Gastrocnemius medialis (tissue), 4 donors: ENCODE measurements around the gene R3HDM2. TPM values are rescaled to one million over a fixed set of nuclear protein-coding genes. Genes with fewer than 3 reads are reported as not detected.

Source experiments
- ATAC-seq, 2 donors: fragments of 150-250 bp; one replicate each; pipeline ENCODE4 v1.9.1; 2016
- DNase-seq, 2 donors: peaks; one replicate each; pipeline ENCODE4 v3.0.0-alpha.2; 2019
- H3K27ac ChIP-seq, 4 donors: fragments of 200-600 bp; sonication (generic); 1 replicate in 1 of 4; 2 replicates in 3 of 4; pipeline ENCODE4 v1.5.1; 2016 to 2018; ENCODE audit warnings: mild to moderate bottlenecking in 2 of 4, moderate library complexity in 1 of 4
- H3K27me3 ChIP-seq, 3 donors: fragments of 200-600 bp; sonication (generic) in 2 of 3; 1 replicate in 1 of 3; 2 replicates in 2 of 3; pipeline versions ENCODE4 v1.5.1 to v1.6.0; 2016 to 2019; ENCODE audit warnings: mild to moderate bottlenecking in 1 of 3, moderate library complexity in 1 of 3
- H3K36me3 ChIP-seq, 2 donors: fragments of 200-600 bp; sonication (generic) in 1 of 2; one replicate each; pipeline ENCODE4 v1.5.1; 2017 to 2018
- H3K4me1 ChIP-seq, 2 donors: fragments of 200-600 bp; sonication (generic) in 1 of 2; one replicate each; pipeline ENCODE4 v1.5.1; 2016 to 2017; ENCODE audit warnings: mild to moderate bottlenecking in 2 of 2
- H3K4me3 ChIP-seq, 4 donors: fragments of 200-600 bp; sonication (generic) in 3 of 4; 1 replicate in 1 of 4; 2 replicates in 3 of 4; pipeline ENCODE4 v1.5.1; 2016 to 2019; ENCODE audit warnings: mild to moderate bottlenecking in 2 of 4
- H3K9me3 ChIP-seq, 3 donors: fragments of 200-600 bp; sonication (generic) in 2 of 3; 1 replicate in 1 of 3; 2 replicates in 2 of 3; pipeline ENCODE4 v1.5.1; 2016 to 2019
- CTCF ChIP-seq, 5 experiments: fragments of 450-650 bp in 3 of 5; fragments of 200-600 bp in 2 of 5; sonication (generic) in 2 of 5; IDR thresholded peaks in 4 of 5; conservative IDR thresholded peaks in 1 of 5; 1 replicate in 4 of 5; 2 replicates in 1 of 5; pipeline ENCODE4 v1.5.1; 2016 to 2019; ENCODE audit warnings: antibody characterized with exemption in 5 of 5, mild to moderate bottlenecking in 3 of 5, moderate library complexity in 3 of 5
- POLR2A ChIP-seq, 2 donors: fragments of 450-650 bp; IDR thresholded peaks; one replicate each; pipeline ENCODE4 v1.6.1; 2017; ENCODE audit warnings: antibody characterized with exemption in 2 of 2, mild to moderate bottlenecking in 2 of 2, moderate library complexity in 2 of 2
- in situ Hi-C, 4 donors: fragments of 200-750 bp; cut with MboI; loops; one replicate each; pipeline versions ENCODE4 v1.15.0 to v1.8.0; 2017; ENCODE audit warnings: low sequenced_read_pairs in 4 of 4
- intact Hi-C: fragments of 100-400 bp; cut with DNase I; formaldehyde crosslinking; loops from one replicate; pipeline ENCODE4 v1.15.1; 2023; ENCODE audit warnings: low total_unique reads
- total RNA-seq, 4 donors: library from RNA; depleted of rRNA; stranded (reverse); fragments of >200 nt; gene quantifications; one replicate each; pipeline versions ENCODE4 v1.1.0 to v1.2.3, GENCODE V29; 2016

Gene R3HDM2
- total RNA-seq, 4 donors from 2014 or later: 24.1 to 27.1 (median 25.6) TPM

- intact Hi-C loops (no loop called here), in situ Hi-C loops (no loop called here)
- TF ChIP-seq POLR2A (IDR thresholded peaks at IDR 0.05): no peak
- ATAC-seq (no peak), DNase-seq (no peak)
- Histone ChIP-seq H3K4me3 (no peak overlapping the region), H3K9me3 (no peaks in the 10 kb centered on the region), H3K36me3 (no peaks in the 10 kb centered on the region), H3K27ac (no peak overlapping the region), H3K27me3 (no peaks in the 10 kb centered on the region), H3K4me1 (peaks cover 6 to 12% of the 10 kb centered on the region in 2 donors)
These were observed 44.6 kb downstream of the R3HDM2 start for GRCh38 chr12:57386187-57386720.

GRCh38 chr12:57385586-57385985 lies 45.3 kb downstream of the R3HDM2 start:
- Histone ChIP-seq H3K9me3 (no peaks in the 10 kb centered on the region), H3K27ac (no peak overlapping the region), H3K27me3 (no peaks in the 10 kb centered on the region), H3K36me3 (no peaks in the 10 kb centered on the region), H3K4me3 (no peak overlapping the region), H3K4me1 (peaks cover 6 to 12% of the 10 kb centered on the region in 2 donors)
- no peak for ATAC-seq
- intact Hi-C loops (no loop called here), in situ Hi-C loops (no loop called here)
- DNase-seq: no peak
- TF ChIP-seq CTCF (IDR thresholded peaks at IDR 0.05 in 4 of 5, conservative IDR thresholded peaks at IDR 0.05 in 1 of 5) (no peak), POLR2A (IDR thresholded peaks at IDR 0.05) (no peak)

- intact Hi-C loops: no loop called here
- peaks cover 3 to 7% of the 10 kb centered on the region in 2 donors for H3K4me1 ChIP-seq
- TF ChIP-seq CTCF (IDR thresholded peaks at IDR 0.05 in 4 of 5, conservative IDR thresholded peaks at IDR 0.05 in 1 of 5): no peak
- TF ChIP-seq POLR2A (IDR thresholded peaks at IDR 0.05): no peak
- no peak overlapping the region for H3K27ac ChIP-seq
- H3K36me3 ChIP-seq: no peaks in the 10 kb centered on the region
- no peaks in the 10 kb centered on the region for H3K27me3 ChIP-seq
- H3K4me3 ChIP-seq: no peak overlapping the region
- ATAC-seq: no peak
- in situ Hi-C loops: no loop called here
- H3K9me3 ChIP-seq: no peaks in the 10 kb centered on the region
- DNase-seq: no peak
These were observed 46.4 kb downstream of the R3HDM2 start for GRCh38 chr12:57384478-57384877.

GRCh38 chr12:57381693-57382220 lies 49.1 kb downstream of the R3HDM2 start:
- no peaks in the 10 kb centered on the region for H3K4me1 ChIP-seq
- no peaks in the 10 kb centered on the region for H3K9me3 ChIP-seq
- no peak for ATAC-seq
- H3K27me3 ChIP-seq: no peaks in the 10 kb centered on the region
- H3K36me3 ChIP-seq: no peaks in the 10 kb centered on the region
- no peak for DNase-seq
- in situ Hi-C loops: no loop called here
- H3K27ac ChIP-seq: no peak overlapping the region
- no peak for TF ChIP-seq CTCF (IDR thresholded peaks at IDR 0.05 in 4 of 5, conservative IDR thresholded peaks at IDR 0.05 in 1 of 5)
- TF ChIP-seq POLR2A (IDR thresholded peaks at IDR 0.05): no peak
- intact Hi-C loops: no loop called here
- no peak overlapping the region for H3K4me3 ChIP-seq

- Histone ChIP-seq H3K9me3 (no peaks in the 10 kb centered on the region), H3K4me3 (no peak overlapping the region), H3K4me1 (no peaks in the 10 kb centered on the region), H3K36me3 (no peaks in the 10 kb centered on the region), H3K27me3 (no peaks in the 10 kb centered on the region), H3K27ac (no peak overlapping the region)
- ATAC-seq: no peak
- intact Hi-C loops (no loop called here), in situ Hi-C loops (no loop called here)
- TF ChIP-seq CTCF (IDR thresholded peaks at IDR 0.05 in 4 of 5, conservative IDR thresholded peaks at IDR 0.05 in 1 of 5): no peak
- TF ChIP-seq POLR2A (IDR thresholded peaks at IDR 0.05): no peak
- DNase-seq: no peak
These were observed 50.5 kb downstream of the R3HDM2 start for GRCh38 chr12:57380300-57380699.
